ENCODE data around the gene LIPC.

DNA sequence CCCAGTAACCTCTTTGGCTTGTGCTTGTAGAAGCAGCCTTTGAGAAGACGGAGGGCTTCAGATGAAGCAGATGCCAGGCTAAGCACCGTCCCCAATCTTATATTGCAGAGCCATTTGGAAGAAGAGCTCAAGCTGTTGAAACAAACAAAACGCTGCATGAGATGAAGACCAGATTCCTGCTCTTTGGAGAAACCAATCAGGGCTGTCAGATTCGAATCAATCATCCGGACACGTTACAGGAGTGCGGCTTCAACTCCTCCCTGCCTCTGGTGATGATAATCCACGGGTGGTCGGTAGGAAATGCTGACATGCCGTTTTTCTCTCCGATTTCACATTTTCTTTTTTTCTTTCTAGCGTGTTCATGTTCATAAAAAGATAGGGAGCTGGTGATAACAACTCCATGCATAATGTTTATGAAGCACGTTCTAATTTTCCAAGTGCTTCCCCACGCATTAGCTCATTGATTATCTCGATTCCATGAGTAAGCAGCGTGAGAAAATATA is 106.5 kb downstream of the LIPC start:
- TF ChIP-seq, protein P1, sequence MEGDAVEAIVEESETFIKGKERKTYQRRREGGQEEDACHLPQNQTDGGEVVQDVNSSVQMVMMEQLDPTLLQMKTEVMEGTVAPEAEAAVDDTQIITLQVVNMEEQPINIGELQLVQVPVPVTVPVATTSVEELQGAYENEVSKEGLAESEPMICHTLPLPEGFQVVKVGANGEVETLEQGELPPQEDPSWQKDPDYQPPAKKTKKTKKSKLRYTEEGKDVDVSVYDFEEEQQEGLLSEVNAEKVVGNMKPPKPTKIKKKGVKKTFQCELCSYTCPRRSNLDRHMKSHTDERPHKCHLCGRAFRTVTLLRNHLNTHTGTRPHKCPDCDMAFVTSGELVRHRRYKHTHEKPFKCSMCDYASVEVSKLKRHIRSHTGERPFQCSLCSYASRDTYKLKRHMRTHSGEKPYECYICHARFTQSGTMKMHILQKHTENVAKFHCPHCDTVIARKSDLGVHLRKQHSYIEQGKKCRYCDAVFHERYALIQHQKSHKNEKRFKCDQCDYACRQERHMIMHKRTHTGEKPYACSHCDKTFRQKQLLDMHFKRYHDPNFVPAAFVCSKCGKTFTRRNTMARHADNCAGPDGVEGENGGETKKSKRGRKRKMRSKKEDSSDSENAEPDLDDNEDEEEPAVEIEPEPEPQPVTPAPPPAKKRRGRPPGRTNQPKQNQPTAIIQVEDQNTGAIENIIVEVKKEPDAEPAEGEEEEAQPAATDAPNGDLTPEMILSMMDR (IDR thresholded peaks at IDR 0.05), result no peak
- TF ChIP-seq POLR2A (IDR thresholded peaks at IDR 0.05), result no peak
